Right renal pelvis (tissue), 4 donors: Measurements from ENCODE around the gene CFAP20. TPM values are rescaled to one million over a fixed set of nuclear protein-coding genes. Genes with fewer than 3 reads are reported as not detected.

ENCODE experiments used
- DNase-seq, 4 donors: peaks; one replicate each; pipeline ENCODE4 v3.0.0-alpha.2; 2013; ENCODE audit warnings: low read depth in 4 of 4, low spot score in 3 of 4, missing footprints in 1 of 4
- polyA plus RNA-seq, 4 donors: library from polyadenylated mRNA; unstranded; fragments of 120-200 nt; gene quantifications; one replicate each; pipeline ENCODE4 v1.2.1, GENCODE V29; 2013; ENCODE audit not compliant: insufficient read length in 4 of 4

Gene CFAP20
- 10 to 100 TPM; 68.1 to 78.8 (median 71.6) TPM for polyA plus RNA-seq

DNA sequence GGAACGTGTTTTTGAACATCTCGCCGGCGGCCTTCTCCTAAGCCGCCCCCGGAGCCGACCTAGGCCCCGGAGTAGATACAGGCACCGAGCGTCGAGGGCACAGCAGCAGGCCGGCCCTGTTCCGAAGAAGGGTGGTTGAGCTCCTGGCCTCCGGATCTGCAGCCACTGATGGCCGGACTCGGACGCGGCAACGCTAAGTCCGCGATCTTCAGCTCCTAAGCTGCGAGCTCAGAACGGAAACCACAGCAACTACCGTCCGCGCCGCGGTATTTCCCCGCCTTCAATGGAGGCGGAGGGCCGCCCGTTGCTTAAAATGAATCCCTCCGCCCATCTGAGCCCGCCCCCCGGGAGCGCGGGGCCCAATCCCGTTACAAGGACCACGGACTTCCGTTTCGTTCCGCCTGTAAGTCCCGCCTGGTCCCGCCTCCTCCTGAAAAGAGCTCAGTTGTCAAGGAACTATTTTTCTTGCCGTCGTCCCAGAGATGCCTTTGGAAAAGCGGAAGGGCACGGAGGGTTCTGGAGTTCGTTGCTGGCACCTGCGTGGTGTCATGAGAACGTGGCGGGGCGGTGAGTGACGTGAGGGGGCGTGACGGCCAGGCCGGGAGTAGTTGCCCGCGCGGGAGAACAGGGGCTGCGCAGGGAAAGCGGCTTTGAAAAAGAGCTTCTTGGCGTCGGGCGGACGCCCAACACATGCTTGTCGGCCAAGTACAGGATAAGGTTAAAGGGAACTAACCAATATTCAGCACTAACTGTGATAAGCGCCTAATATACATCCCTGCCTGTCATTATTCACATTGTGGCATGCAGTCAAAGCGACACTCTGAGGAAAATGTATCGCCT lies at the start of gene CFAP20:
Gene CFAP20, minus strand, starts transcription at position 285 of the 840 bp plus-strand sequence. Its CDS starts 266 bp downstream, at position 19.
- DNase-seq = peak; percentile 93 to 99 (median 97)

DNA sequence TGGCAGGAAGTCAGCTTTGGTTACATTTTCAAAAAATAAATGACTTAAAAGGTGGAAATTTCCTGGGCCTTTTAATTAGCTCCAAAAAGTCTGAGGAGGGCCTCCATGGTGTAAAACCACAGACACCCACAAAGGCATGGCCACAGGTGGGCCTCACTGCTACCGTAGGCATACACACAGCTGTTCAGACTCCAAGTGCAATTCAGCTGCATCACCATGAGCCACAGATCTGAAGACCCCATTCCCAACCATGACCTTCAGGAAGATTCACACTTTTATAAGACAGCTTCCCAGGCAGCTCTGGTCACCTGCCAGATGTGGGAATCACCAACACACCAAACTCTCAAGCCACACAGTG lies 48.2 kb upstream of the CFAP20 start:
- DNase-seq = no peak

- no peak for DNase-seq
Observed at GRCh38 chr16:58176608-58177352, 47.6 kb upstream of the CFAP20 start.

DNA sequence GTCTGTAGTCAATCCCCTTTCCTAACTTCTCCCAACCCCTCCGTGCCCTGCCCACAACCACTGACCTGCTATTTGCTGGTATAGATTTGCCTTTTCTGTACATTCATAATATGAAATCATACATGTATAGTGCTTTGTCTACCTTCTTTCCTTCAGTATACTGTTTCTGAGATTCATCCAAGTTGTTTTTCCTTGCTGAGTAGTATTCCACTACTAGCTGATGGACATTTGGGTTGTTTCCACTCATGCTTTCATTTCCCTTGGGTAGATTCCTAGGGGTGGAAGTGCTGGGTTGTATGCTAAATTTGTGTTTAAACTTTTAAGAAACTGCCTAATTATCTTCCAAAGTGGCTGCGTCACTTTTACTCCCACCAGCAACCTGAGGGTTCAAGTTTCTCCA lies 41.0 kb upstream of the CFAP20 start:
- no peak for DNase-seq

- no peak for DNase-seq
Observed at GRCh38 chr16:58160855-58161254, 31.7 kb upstream of the CFAP20 start.

DNA sequence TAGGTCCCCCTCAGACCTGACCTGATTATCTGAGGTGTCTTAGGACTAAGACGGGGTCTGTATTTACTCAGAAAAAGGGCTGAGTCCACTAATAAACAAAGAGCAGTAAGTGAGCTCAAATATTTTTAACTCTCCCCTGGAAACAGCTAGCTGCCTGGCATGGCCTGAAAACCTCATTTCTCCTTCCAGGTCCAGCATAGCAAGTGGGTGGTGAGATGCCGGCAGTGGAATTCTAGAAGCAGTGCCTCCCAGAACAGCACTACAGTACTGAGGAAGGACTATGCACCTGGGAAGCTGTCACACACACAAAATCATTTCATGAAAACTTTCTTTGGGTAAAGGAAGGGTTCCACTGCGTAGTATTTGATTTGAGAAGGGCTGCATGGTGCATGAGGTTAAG lies 29.5 kb upstream of the CFAP20 start:
- DNase-seq = no peak

GRCh38 chr16:58157951-58158540 lies 28.9 kb upstream of the CFAP20 start:
- DNase-seq = peak; percentile 12 to 20 (median 15)

- no peak for DNase-seq
Observed at GRCh38 chr16:58157239-58157638, 28.1 kb upstream of the CFAP20 start.

DNA sequence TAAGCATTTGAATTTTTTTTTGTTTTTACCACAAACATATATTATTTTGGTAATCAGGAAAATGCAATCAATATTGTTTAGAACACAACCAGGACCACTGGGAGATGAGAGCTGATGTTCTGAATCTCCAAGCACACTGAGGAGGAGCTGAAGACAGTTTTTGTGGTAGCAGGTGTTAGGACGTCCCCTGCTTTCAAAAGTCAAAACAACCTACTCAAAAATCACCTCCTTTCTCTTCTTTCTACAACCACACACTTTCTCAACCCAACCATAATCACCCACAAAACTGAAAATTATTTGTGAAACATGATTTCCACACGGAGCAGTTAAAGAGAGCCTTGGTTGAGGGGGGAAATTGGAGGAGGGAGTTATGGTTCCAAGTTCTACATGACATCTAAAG lies 26.7 kb upstream of the CFAP20 start:
- no peak for DNase-seq

GRCh38 chr16:58154345-58154744 lies 25.2 kb upstream of the CFAP20 start:
- DNase-seq = no peak

GRCh38 chr16:58152246-58152868 lies 23.2 kb upstream of the CFAP20 start:
- DNase-seq = no peak

- DNase-seq = no peak
Observed at GRCh38 chr16:58148526-58148925, 19.3 kb upstream of the CFAP20 start.

DNA sequence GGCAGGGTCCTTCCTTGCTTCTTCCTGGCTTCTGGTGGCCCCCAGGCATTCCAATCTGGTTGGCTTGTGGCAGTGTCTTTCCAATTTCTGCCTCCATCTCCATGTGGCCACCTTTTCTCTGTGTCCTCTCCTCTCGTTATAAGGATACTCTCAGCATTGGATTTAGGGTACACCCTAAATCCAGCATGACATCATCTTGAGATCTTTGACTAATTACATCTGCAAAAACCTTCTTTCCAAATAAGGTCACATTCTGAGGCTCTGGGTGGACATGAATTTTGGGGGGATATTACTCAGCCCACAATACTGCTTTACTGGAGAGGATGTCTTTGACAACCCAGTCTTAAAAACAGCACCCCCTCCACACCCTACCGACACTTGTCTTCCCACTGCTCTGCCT lies 18.9 kb upstream of the CFAP20 start:
- no peak for DNase-seq

GRCh38 chr16:58138852-58139251 lies 9.7 kb upstream of the CFAP20 start:
- no peak for DNase-seq

GRCh38 chr16:58137581-58137980 lies 8.4 kb upstream of the CFAP20 start:
- DNase-seq = no peak

DNA sequence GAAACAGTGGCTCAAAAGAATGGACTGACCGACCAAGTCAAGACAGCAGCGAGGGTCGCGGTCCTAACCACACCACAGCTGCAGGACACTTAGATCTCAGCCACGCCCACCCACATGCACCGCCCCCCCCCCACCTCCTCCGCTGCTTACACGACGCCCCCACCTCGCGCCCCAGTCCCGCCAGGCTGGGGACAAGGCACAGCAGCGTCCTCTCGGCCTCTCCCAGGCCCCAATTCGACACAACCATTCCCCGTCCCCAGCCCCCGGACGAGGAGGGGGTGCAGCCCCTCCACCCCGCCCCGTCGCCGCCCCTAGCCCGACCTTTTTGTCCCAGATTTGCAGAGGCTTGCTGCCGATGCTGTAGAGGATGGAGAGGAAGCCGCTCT lies 477 bp downstream of the CFAP20 start:
- peak in 1 of 4 donors; percentile 14 for DNase-seq

GRCh38 chr16:58128181-58128631 lies 975 bp downstream of the CFAP20 start:
- no peak for DNase-seq

GRCh38 chr16:58127634-58128033 lies 1.5 kb downstream of the CFAP20 start:
- DNase-seq = no peak

- peak in 1 of 4 donors; percentile 22 for DNase-seq
Observed at GRCh38 chr16:58127033-58127556, 2.1 kb downstream of the CFAP20 start.

GRCh38 chr16:58126451-58126961 lies 2.7 kb downstream of the CFAP20 start:
- no peak for DNase-seq
